Type B pancreatic cell (in vitro differentiated cells): ENCODE measurements around the gene TDO2. TPM values are rescaled to one million over a fixed set of nuclear protein-coding genes. Genes with fewer than 3 reads are reported as not detected.

Experiments
- DNase-seq: peaks from one replicate; pipeline ENCODE4 v3.0.0; 2021; ENCODE audit warnings: mixed read lengths; ENCODE audit not compliant: unreplicated experiment; ENCODE audit errors: extremely low spot score
- H3K27ac Mint-ChIP-seq: 2 replicates; pipeline ENCODE4 v1.8.0; 2021; ENCODE audit warnings: mild to moderate bottlenecking, mixed read lengths
- H3K27me3 Mint-ChIP-seq: 2 replicates; pipeline ENCODE4 v1.8.0; 2021; ENCODE audit warnings: mixed read lengths
- H3K36me3 Mint-ChIP-seq: 2 replicates; pipeline ENCODE4 v1.8.0; 2021; ENCODE audit warnings: mixed read lengths
- H3K4me1 Mint-ChIP-seq: one replicate; pipeline ENCODE4 v1.8.0; 2021; ENCODE audit warnings: mixed read lengths; ENCODE audit not compliant: unreplicated experiment
- H3K4me3 Mint-ChIP-seq: 2 replicates; pipeline ENCODE4 v1.8.0; 2021; ENCODE audit warnings: mild to moderate bottlenecking, mixed read lengths
- H3K9me3 Mint-ChIP-seq: 2 replicates; pipeline ENCODE4 v1.8.0; 2021; ENCODE audit warnings: mixed read lengths
- CTCF ChIP-seq: fragments of 200-600 bp; sonication (generic); conservative IDR thresholded peaks from 2 replicates; pipeline ENCODE4 v1.5.0; 2021; ENCODE audit warnings: antibody characterized with exemption, mild to moderate bottlenecking
- total RNA-seq: library from RNA; stranded (reverse); gene quantifications from 2 replicates; pipeline ENCODE4 v1.2.1, GENCODE V29; 2021; ENCODE audit warnings: low replicate concordance

Gene TDO2
- total RNA-seq, 1 donor from 2014 or later: 10.6 TPM

- TF ChIP-seq CTCF: no peak
- H3K27ac Mint-ChIP-seq: no peak overlapping the region
- no peak for DNase-seq
- no peaks in the 10 kb centered on the region for H3K27me3 Mint-ChIP-seq
- peaks cover 11% of the 10 kb centered on the region for H3K9me3 Mint-ChIP-seq
- peaks cover 7% of the 10 kb centered on the region for H3K36me3 Mint-ChIP-seq
- H3K4me3 Mint-ChIP-seq: no peak overlapping the region
- H3K4me1 Mint-ChIP-seq: no peaks in the 10 kb centered on the region
Measured at GRCh38 chr4:155935389-155935986, 32.0 kb downstream of the TDO2 start.

- H3K9me3 Mint-ChIP-seq: no peaks in the 10 kb centered on the region
- DNase-seq: no peak
- H3K4me1 Mint-ChIP-seq: no peaks in the 10 kb centered on the region
- TF ChIP-seq CTCF: no peak
- no peak overlapping the region for H3K4me3 Mint-ChIP-seq
- H3K36me3 Mint-ChIP-seq: peaks cover 4% of the 10 kb centered on the region
- H3K27ac Mint-ChIP-seq: no peak overlapping the region
- no peaks in the 10 kb centered on the region for H3K27me3 Mint-ChIP-seq
Measured at GRCh38 chr4:155941085-155941790, 37.7 kb downstream of the TDO2 start.

- DNase-seq: no peak
- no peak overlapping the region for H3K27ac Mint-ChIP-seq
- no peaks in the 10 kb centered on the region for H3K27me3 Mint-ChIP-seq
- H3K4me1 Mint-ChIP-seq: no peaks in the 10 kb centered on the region
- no peaks in the 10 kb centered on the region for H3K36me3 Mint-ChIP-seq
- TF ChIP-seq CTCF: no peak
- H3K4me3 Mint-ChIP-seq: no peak overlapping the region
- H3K9me3 Mint-ChIP-seq: no peaks in the 10 kb centered on the region
Measured at GRCh38 chr4:155941820-155942219, 38.3 kb downstream of the TDO2 start.

GRCh38 chr4:155943605-155944291 lies 40.3 kb downstream of the TDO2 start:
- no peak overlapping the region for H3K27ac Mint-ChIP-seq
- DNase-seq: no peak
- H3K27me3 Mint-ChIP-seq: no peaks in the 10 kb centered on the region
- no peak overlapping the region for H3K4me3 Mint-ChIP-seq
- H3K4me1 Mint-ChIP-seq: no peaks in the 10 kb centered on the region
- no peaks in the 10 kb centered on the region for H3K9me3 Mint-ChIP-seq
- no peak for TF ChIP-seq CTCF
- H3K36me3 Mint-ChIP-seq: no peaks in the 10 kb centered on the region

- Mint-ChIP-seq H3K4me1 (no peaks in the 10 kb centered on the region), H3K27me3 (no peaks in the 10 kb centered on the region), H3K36me3 (no peaks in the 10 kb centered on the region), H3K27ac (no peak overlapping the region), H3K4me3 (no peak overlapping the region), H3K9me3 (no peaks in the 10 kb centered on the region)
- no peak for DNase-seq
- no peak for TF ChIP-seq CTCF
Measured at GRCh38 chr4:155944516-155944915, 41.0 kb downstream of the TDO2 start.
